SK-N-SH (cell line): Measurements from ENCODE around the gene PASK. TPM values are rescaled to one million over a fixed set of nuclear protein-coding genes. Genes with fewer than 3 reads are reported as not detected.

Source experiments
- CTCF ChIA-PET: fragments of 300-600, 350-600 bp; formaldehyde crosslinking; extraction: SDS; loops from one replicate; lab custom pipeline; 2021; lab: Yijun Ruan, JAX
- POLR2A ChIA-PET: fragments of 350-600 bp; sonication (Branson Sonifier 250); formaldehyde crosslinking; extraction: SDS; loops from one replicate; lab custom pipeline; 2020; ENCODE audit warnings: antibody characterized with exemption, inconsistent platforms; lab: Yijun Ruan, JAX
- DNase-seq: peaks from one replicate; pipeline ENCODE4 v3.0.0; 2012
- H2AFZ ChIP-seq: fragments of 200-600 bp; sonication (generic); 2 replicates; pipeline ENCODE4 v1.8.1; 2016; ENCODE audit warnings: antibody characterized with exemption, mild to moderate bottlenecking, low read depth
- H3F3A ChIP-seq: fragments of 200-600 bp; sonication (generic); replicated peaks from 2 replicates; pipeline ENCODE3; 2016; ENCODE audit warnings: antibody characterized with exemption, mild to moderate bottlenecking; ENCODE audit not compliant: insufficient read depth
- H3K27ac ChIP-seq, 2 experiments: fragments of 200-500 bp in 1 of 2; fragments of 200-600 bp in 1 of 2; sonication (Bioruptor generic) in 1 of 2; sonication (generic), shearing (Covaris generic) in 1 of 2; 2 replicates each; pipeline versions ENCODE4 v1.5.1 to v1.6.1; 2014 to 2016; ENCODE audit warnings: low read depth in 2 of 2, inconsistent platforms in 1 of 2, low read length in 1 of 2, mild to moderate bottlenecking in 1 of 2, mixed read lengths in 1 of 2
- H3K27me3 ChIP-seq: fragments of 200-600 bp; sonication (generic), shearing (Covaris generic); 2 replicates; pipeline ENCODE4 v1.6.1; 2016; ENCODE audit warnings: mixed run types; ENCODE audit not compliant: insufficient read depth
- H3K36me3 ChIP-seq, 2 experiments: fragments of 200-500 bp in 1 of 2; fragments of 200-600 bp in 1 of 2; sonication (Bioruptor generic) in 1 of 2; sonication (generic) in 1 of 2; replicated peaks in 1 of 2; 2 replicates each; pipeline versions ENCODE3 to v1.5.1; 2014 to 2016; ENCODE audit warnings: low read length in 1 of 2, mild to moderate bottlenecking in 1 of 2; ENCODE audit not compliant: insufficient read depth in 2 of 2, control insufficient read depth in 1 of 2
- H3K4me1 ChIP-seq, 2 experiments: fragments of 200-500 bp in 1 of 2; fragments of 200-600 bp in 1 of 2; sonication (Bioruptor generic) in 1 of 2; sonication (generic), shearing (Covaris generic) in 1 of 2; 2 replicates each; pipeline versions ENCODE4 v1.5.1 to v1.6.1; 2014 to 2016; ENCODE audit warnings: low read depth in 1 of 2, low read length in 1 of 2, mixed run types in 1 of 2; ENCODE audit not compliant: insufficient read depth in 2 of 2, control insufficient read depth in 1 of 2
- H3K4me2 ChIP-seq: fragments of 200-600 bp; sonication (generic), shearing (Covaris generic); 2 replicates; pipeline ENCODE4 v1.6.1; 2017; ENCODE audit warnings: mixed run types
- H3K4me3 ChIP-seq, 2 experiments: fragments of 200-500 bp in 1 of 2; fragments of 200-600 bp in 1 of 2; sonication (Bioruptor generic) in 1 of 2; sonication (generic), shearing (Covaris generic) in 1 of 2; 2 replicates each; pipeline versions ENCODE4 v1.5.1 to v1.8.1; 2014 to 2016; ENCODE audit warnings: low read depth in 2 of 2, inconsistent platforms in 1 of 2, low read length in 1 of 2, mild to moderate bottlenecking in 1 of 2, mixed read lengths in 1 of 2, moderate library complexity in 1 of 2
- H3K79me2 ChIP-seq: fragments of 200-600 bp; sonication (generic); 2 replicates; pipeline ENCODE4 v1.8.1; 2017; ENCODE audit warnings: mild to moderate bottlenecking; ENCODE audit not compliant: insufficient read depth
- H3K9ac ChIP-seq: fragments of 200-600 bp; sonication (generic); 2 replicates; pipeline ENCODE4 v1.6.1; 2017; ENCODE audit warnings: mixed run types
- H3K9me2 ChIP-seq: fragments of 200-600 bp; sonication (generic); 2 replicates; pipeline ENCODE4 v1.6.1; 2017; ENCODE audit warnings: mixed run types
- H3K9me3 ChIP-seq: fragments of 200-600 bp; sonication (generic); 2 replicates; pipeline ENCODE4 v1.6.1; 2017; ENCODE audit warnings: mixed run types, mild to moderate bottlenecking, moderate library complexity
- H4K20me1 ChIP-seq: fragments of 200-600 bp; sonication (generic); 2 replicates; pipeline ENCODE4 v1.6.1; 2017; ENCODE audit warnings: mild to moderate bottlenecking, mixed run types; ENCODE audit not compliant: insufficient read depth
- EP300 ChIP-seq, 2 experiments: IDR thresholded peaks; 2 replicates each; pipeline versions ENCODE4 v1.4.0 to v1.6.1; 2012; ENCODE audit warnings: borderline replicate concordance in 1 of 2, low read depth in 1 of 2, low read length in 1 of 2
- EZH2phosphoT487 ChIP-seq: fragments of 200-600 bp; sonication (generic); IDR thresholded peaks from 2 replicates; pipeline ENCODE4 v1.6.1; 2017; ENCODE audit warnings: low read depth, mixed run types, mild to moderate bottlenecking, antibody characterized with exemption, moderate library complexity, borderline replicate concordance
- FOXJ3 ChIP-seq: sonication (generic); formaldehyde crosslinking; IDR thresholded peaks from 2 replicates; pipeline ENCODE4 v1.5.1; 2020; ENCODE audit warnings: mild to moderate bottlenecking, missing genetic modification reagents
- FOXM1 ChIP-seq: IDR thresholded peaks from 2 replicates; pipeline ENCODE4 v1.4.0; 2012; ENCODE audit warnings: low read depth, mild to moderate bottlenecking
- MAX ChIP-seq: IDR thresholded peaks from 2 replicates; pipeline ENCODE4 v1.4.0; 2012; ENCODE audit warnings: low read depth
- MXI1 ChIP-seq: IDR thresholded peaks from 2 replicates; pipeline ENCODE4 v1.6.1; 2012; ENCODE audit warnings: mild to moderate bottlenecking, low read depth, low read length, improper control_type of control experiment
- RAD21 ChIP-seq: IDR thresholded peaks from 2 replicates; pipeline ENCODE4 v1.6.1; 2012; ENCODE audit warnings: mild to moderate bottlenecking, low read length
- SMC3 ChIP-seq: IDR thresholded peaks from 2 replicates; pipeline ENCODE4 v1.6.1; 2012; ENCODE audit warnings: low read depth, low read length, improper control_type of control experiment
- YY1 ChIP-seq: IDR thresholded peaks from 2 replicates; pipeline ENCODE4 v1.4.0; 2012; ENCODE audit warnings: low read depth, mild to moderate bottlenecking
- WGBS: methylation state at CpG from one replicate; pipeline ENCODE4 v1.1.6; 2017; ENCODE audit warnings: low lambda C conversion rate; 5-methylcytosine and 5-hydroxymethylcytosine counted together
- polyA plus RNA-seq, 3 experiments: library from polyadenylated mRNA; depleted of rRNA; stranded (reverse); fragments of >200 nt; gene quantifications; 2 replicates each; pipeline ENCODE4 v1.2.3, GENCODE V29; 2012
- TF ChIP-seq, protein P1 (sequence below): fragments of 150-350 bp; IDR thresholded peaks from 2 replicates; pipeline ENCODE4 v1.6.1; 2016; ENCODE audit warnings: mild to moderate bottlenecking, low read depth, low read length
- TF ChIP-seq, protein P2 (sequence below): IDR thresholded peaks from 2 replicates; pipeline ENCODE4 v1.6.1; 2012; ENCODE audit warnings: mild to moderate bottlenecking, low read depth, low read length, moderate library complexity
- TF ChIP-seq, protein P3 (sequence below): fragments of 150-350 bp; IDR thresholded peaks from 2 replicates; pipeline ENCODE4 v1.6.1; 2017; ENCODE audit warnings: antibody characterized with exemption, low read length, low read depth, borderline replicate concordance
- TF ChIP-seq, protein P4 (sequence below): IDR thresholded peaks from 2 replicates; pipeline ENCODE4; 2012
- TF ChIP-seq, protein P5 (sequence below): fragments of 200-600 bp; sonication (generic); IDR thresholded peaks from 2 replicates; pipeline ENCODE4 v1.6.1; 2017; ENCODE audit warnings: antibody characterized with exemption, mild to moderate bottlenecking, moderate library complexity

PASK gene
- polyA plus RNA-seq, 1 of the 3 experiments (the other 2 are of a cell fraction) = 6.3 TPM

GRCh38 chr2:241142063-241142462, 7.2 kb downstream of the PASK start:
- H3K4me3 ChIP-seq = no peak overlapping the region
- no peak overlapping the region for H3K27ac ChIP-seq
- no peaks in the 10 kb centered on the region for H3K27me3 ChIP-seq
- H3K79me2 ChIP-seq = no peaks in the 10 kb centered on the region
- H3K4me2 ChIP-seq = no peak overlapping the region
- no peaks in the 10 kb centered on the region for H3K9me3 ChIP-seq
- TF ChIP-seq FOXM1 (no peak), RAD21 (no peak), YY1 (no peak), FOXJ3 (CRISPR knock-in tag) (no peak), MAX (no peak), SMC3 (no peak), EZH2phosphoT487 (no peak), EP300 (IDR thresholded peaks at IDR 0.05; ENCODE audit: borderline replicate concordance in 1 of 2, low read depth in 1 of 2, low read length in 1 of 2) (no peak), MXI1 (no peak)
- TF ChIP-seq, protein P1, sequence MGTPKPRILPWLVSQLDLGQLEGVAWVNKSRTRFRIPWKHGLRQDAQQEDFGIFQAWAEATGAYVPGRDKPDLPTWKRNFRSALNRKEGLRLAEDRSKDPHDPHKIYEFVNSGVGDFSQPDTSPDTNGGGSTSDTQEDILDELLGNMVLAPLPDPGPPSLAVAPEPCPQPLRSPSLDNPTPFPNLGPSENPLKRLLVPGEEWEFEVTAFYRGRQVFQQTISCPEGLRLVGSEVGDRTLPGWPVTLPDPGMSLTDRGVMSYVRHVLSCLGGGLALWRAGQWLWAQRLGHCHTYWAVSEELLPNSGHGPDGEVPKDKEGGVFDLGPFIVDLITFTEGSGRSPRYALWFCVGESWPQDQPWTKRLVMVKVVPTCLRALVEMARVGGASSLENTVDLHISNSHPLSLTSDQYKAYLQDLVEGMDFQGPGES = no peak
- TF ChIP-seq, protein P2, sequence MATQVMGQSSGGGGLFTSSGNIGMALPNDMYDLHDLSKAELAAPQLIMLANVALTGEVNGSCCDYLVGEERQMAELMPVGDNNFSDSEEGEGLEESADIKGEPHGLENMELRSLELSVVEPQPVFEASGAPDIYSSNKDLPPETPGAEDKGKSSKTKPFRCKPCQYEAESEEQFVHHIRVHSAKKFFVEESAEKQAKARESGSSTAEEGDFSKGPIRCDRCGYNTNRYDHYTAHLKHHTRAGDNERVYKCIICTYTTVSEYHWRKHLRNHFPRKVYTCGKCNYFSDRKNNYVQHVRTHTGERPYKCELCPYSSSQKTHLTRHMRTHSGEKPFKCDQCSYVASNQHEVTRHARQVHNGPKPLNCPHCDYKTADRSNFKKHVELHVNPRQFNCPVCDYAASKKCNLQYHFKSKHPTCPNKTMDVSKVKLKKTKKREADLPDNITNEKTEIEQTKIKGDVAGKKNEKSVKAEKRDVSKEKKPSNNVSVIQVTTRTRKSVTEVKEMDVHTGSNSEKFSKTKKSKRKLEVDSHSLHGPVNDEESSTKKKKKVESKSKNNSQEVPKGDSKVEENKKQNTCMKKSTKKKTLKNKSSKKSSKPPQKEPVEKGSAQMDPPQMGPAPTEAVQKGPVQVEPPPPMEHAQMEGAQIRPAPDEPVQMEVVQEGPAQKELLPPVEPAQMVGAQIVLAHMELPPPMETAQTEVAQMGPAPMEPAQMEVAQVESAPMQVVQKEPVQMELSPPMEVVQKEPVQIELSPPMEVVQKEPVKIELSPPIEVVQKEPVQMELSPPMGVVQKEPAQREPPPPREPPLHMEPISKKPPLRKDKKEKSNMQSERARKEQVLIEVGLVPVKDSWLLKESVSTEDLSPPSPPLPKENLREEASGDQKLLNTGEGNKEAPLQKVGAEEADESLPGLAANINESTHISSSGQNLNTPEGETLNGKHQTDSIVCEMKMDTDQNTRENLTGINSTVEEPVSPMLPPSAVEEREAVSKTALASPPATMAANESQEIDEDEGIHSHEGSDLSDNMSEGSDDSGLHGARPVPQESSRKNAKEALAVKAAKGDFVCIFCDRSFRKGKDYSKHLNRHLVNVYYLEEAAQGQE = no peak
- TF ChIP-seq, protein P3, sequence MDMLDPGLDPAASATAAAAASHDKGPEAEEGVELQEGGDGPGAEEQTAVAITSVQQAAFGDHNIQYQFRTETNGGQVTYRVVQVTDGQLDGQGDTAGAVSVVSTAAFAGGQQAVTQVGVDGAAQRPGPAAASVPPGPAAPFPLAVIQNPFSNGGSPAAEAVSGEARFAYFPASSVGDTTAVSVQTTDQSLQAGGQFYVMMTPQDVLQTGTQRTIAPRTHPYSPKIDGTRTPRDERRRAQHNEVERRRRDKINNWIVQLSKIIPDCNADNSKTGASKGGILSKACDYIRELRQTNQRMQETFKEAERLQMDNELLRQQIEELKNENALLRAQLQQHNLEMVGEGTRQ = no peak
- TF ChIP-seq, protein P4, sequence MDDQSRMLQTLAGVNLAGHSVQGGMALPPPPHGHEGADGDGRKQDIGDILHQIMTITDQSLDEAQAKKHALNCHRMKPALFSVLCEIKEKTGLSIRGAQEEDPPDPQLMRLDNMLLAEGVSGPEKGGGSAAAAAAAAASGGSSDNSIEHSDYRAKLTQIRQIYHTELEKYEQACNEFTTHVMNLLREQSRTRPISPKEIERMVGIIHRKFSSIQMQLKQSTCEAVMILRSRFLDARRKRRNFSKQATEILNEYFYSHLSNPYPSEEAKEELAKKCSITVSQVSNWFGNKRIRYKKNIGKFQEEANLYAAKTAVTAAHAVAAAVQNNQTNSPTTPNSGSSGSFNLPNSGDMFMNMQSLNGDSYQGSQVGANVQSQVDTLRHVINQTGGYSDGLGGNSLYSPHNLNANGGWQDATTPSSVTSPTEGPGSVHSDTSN = no peak
- TF ChIP-seq, protein P5, sequence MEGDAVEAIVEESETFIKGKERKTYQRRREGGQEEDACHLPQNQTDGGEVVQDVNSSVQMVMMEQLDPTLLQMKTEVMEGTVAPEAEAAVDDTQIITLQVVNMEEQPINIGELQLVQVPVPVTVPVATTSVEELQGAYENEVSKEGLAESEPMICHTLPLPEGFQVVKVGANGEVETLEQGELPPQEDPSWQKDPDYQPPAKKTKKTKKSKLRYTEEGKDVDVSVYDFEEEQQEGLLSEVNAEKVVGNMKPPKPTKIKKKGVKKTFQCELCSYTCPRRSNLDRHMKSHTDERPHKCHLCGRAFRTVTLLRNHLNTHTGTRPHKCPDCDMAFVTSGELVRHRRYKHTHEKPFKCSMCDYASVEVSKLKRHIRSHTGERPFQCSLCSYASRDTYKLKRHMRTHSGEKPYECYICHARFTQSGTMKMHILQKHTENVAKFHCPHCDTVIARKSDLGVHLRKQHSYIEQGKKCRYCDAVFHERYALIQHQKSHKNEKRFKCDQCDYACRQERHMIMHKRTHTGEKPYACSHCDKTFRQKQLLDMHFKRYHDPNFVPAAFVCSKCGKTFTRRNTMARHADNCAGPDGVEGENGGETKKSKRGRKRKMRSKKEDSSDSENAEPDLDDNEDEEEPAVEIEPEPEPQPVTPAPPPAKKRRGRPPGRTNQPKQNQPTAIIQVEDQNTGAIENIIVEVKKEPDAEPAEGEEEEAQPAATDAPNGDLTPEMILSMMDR = no peak
- no peak overlapping the region for H3K9ac ChIP-seq
- no peak for DNase-seq
- peaks cover 5% of the 10 kb centered on the region for H3F3A ChIP-seq
- ChIA-PET POLR2A (no interaction called here), CTCF (no interaction called here)
- no peak overlapping the region for H2AFZ ChIP-seq
- H3K36me3 ChIP-seq = no peaks in the 10 kb centered on the region
- no peaks in the 10 kb centered on the region for H4K20me1 ChIP-seq
- H3K4me1 ChIP-seq = no peaks in the 10 kb centered on the region
- no peaks in the 10 kb centered on the region for H3K9me2 ChIP-seq
- WGBS = 94% methylated on average over 6 of the region's 6 CpGs
